ENCODE measurements around the gene MAP3K12. TPM values are rescaled to one million over a fixed set of nuclear protein-coding genes. Genes with fewer than 3 reads are reported as not detected.

Gene MAP3K12
- total RNA-seq, 1 donor from 2014 or later, result 17.2 TPM

DNA sequence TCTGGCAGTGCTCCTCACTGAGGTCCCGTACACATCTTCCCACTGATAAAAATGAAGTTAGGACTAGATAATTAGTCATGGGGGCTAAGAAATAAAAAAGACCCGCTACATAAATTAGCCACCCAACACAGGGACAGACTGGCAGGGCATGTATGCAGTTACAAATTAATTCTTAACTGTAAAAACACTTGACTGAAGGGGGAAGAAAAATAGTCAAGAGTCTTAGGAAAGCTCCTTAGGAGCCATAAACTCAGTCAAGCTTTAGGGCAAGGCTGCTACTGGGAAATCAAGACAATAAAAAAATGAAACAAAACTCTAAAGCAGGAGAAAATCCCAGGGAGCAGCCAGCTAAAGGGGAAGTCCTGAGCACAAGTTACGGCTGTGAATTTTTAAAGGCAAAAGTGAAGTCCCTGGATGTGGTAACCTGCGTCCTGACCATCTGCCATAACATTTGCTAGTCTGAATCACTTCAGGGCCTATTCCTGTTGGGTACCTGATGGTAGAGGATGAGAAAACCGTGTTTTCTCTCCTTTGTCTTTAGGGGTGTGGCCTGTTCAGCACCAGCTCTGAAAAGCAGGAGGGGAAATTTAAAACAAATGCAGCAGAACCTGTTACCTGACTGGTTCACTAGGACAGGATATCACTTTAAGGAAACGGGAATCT is 15.5 kb upstream of the MAP3K12 start:
- Histone ChIP-seq H3K4me1 (no peaks in the 10 kb centered on the region), H3K36me3 (no peaks in the 10 kb centered on the region), H4K20me1 (ENCODE audit: low read depth) (no peaks in the 10 kb centered on the region), H3K9me3 (ENCODE audit: low read depth) (no peaks in the 10 kb centered on the region), H2AFZ (replicated peaks) (no peak overlapping the region), H3K79me2 (ENCODE audit: low read depth) (no peaks in the 10 kb centered on the region), H3K4me2 (no peak overlapping the region), H3K9ac (no peak overlapping the region), H3F3A (ENCODE audit: low read depth) (no peaks in the 10 kb centered on the region), H3K4me3 (no peak overlapping the region), H3K27ac (no peak overlapping the region), H3K27me3 (no peaks in the 10 kb centered on the region)
- peaks cover 6% of the 10 kb centered on the region for H3K36me3 Mint-ChIP-seq
- TF ChIP-seq, protein P1, sequence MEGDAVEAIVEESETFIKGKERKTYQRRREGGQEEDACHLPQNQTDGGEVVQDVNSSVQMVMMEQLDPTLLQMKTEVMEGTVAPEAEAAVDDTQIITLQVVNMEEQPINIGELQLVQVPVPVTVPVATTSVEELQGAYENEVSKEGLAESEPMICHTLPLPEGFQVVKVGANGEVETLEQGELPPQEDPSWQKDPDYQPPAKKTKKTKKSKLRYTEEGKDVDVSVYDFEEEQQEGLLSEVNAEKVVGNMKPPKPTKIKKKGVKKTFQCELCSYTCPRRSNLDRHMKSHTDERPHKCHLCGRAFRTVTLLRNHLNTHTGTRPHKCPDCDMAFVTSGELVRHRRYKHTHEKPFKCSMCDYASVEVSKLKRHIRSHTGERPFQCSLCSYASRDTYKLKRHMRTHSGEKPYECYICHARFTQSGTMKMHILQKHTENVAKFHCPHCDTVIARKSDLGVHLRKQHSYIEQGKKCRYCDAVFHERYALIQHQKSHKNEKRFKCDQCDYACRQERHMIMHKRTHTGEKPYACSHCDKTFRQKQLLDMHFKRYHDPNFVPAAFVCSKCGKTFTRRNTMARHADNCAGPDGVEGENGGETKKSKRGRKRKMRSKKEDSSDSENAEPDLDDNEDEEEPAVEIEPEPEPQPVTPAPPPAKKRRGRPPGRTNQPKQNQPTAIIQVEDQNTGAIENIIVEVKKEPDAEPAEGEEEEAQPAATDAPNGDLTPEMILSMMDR (IDR thresholded peaks at IDR 0.05), result no peak
- TF ChIP-seq EZH2phosphoT487 (IDR thresholded peaks at IDR 0.05) (no peak), EZH2 (IDR thresholded peaks at IDR 0.05) (no peak)
- no peaks in the 10 kb centered on the region for H3K4me1 Mint-ChIP-seq
- no peak overlapping the region for H3K27ac Mint-ChIP-seq
- DNase-seq (ENCODE audit: low spot score), result no peak
- no peaks in the 10 kb centered on the region for H3K27me3 Mint-ChIP-seq (ENCODE audit: insufficient read depth, low read depth)
- no peak overlapping the region for H3K4me3 Mint-ChIP-seq
- H3K9me3 Mint-ChIP-seq, result no peaks in the 10 kb centered on the region

DNA sequence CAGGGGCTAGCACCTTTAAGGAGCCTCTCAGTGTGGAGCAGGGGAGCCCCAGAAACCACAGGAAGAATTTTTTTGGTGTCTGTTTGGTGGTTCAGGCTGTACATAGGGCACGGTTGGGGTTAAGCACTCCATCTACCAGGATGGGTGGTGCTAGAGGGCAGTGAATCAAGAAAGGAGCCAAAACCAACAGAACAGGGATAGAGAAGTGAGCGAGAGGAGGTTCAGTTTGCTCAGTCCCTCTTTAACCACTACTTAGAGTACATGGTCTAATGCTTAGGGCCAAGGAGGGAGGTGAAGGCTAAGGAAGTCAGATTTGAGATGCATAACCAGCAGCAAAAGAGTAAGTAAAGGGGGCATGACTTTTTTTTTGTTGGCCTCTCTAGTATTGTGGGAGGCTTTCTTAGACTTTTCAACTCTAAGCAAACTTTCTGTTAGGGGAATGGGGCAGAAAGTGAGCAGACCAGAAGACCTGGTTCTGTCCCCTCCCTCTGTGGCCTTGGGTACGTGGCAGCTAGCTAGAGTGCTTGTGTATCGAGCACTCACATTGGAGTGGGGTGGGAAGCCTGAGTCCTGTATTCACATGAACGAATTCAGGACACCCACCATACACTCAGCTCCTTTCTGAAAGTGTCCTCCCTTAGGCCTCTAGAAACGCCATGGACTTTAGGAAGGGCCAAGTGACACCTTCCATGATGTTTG is 14.6 kb upstream of the MAP3K12 start:
- no peak overlapping the region for H3K27ac Mint-ChIP-seq
- H3K9ac ChIP-seq, result no peak overlapping the region
- no peaks in the 10 kb centered on the region for H3K79me2 ChIP-seq (ENCODE audit: low read depth)
- H3K4me3 Mint-ChIP-seq, result no peak overlapping the region
- DNase-seq (ENCODE audit: low spot score), result no peak
- H3K4me1 Mint-ChIP-seq, result no peaks in the 10 kb centered on the region
- H3K27me3 Mint-ChIP-seq (ENCODE audit: insufficient read depth, low read depth), result no peaks in the 10 kb centered on the region
- peaks cover 6% of the 10 kb centered on the region for H3K36me3 Mint-ChIP-seq
- H3K4me2 ChIP-seq, result no peak overlapping the region
- no peaks in the 10 kb centered on the region for H3K9me3 ChIP-seq (ENCODE audit: low read depth)
- H3K27ac ChIP-seq, result no peak overlapping the region
- H3K4me1 ChIP-seq, result no peaks in the 10 kb centered on the region
- no peaks in the 10 kb centered on the region for H4K20me1 ChIP-seq (ENCODE audit: low read depth)
- no peaks in the 10 kb centered on the region for H3K36me3 ChIP-seq
- H3F3A ChIP-seq (ENCODE audit: low read depth), result peaks cover 3% of the 10 kb centered on the region
- no peak overlapping the region for H2AFZ ChIP-seq (replicated peaks)
- TF ChIP-seq, protein P1 (IDR thresholded peaks at IDR 0.05), result no peak
- TF ChIP-seq EZH2 (IDR thresholded peaks at IDR 0.05) (no peak), EZH2phosphoT487 (IDR thresholded peaks at IDR 0.05) (no peak)
- no peak overlapping the region for H3K4me3 ChIP-seq
- no peaks in the 10 kb centered on the region for H3K27me3 ChIP-seq
- no peaks in the 10 kb centered on the region for H3K9me3 Mint-ChIP-seq

DNA sequence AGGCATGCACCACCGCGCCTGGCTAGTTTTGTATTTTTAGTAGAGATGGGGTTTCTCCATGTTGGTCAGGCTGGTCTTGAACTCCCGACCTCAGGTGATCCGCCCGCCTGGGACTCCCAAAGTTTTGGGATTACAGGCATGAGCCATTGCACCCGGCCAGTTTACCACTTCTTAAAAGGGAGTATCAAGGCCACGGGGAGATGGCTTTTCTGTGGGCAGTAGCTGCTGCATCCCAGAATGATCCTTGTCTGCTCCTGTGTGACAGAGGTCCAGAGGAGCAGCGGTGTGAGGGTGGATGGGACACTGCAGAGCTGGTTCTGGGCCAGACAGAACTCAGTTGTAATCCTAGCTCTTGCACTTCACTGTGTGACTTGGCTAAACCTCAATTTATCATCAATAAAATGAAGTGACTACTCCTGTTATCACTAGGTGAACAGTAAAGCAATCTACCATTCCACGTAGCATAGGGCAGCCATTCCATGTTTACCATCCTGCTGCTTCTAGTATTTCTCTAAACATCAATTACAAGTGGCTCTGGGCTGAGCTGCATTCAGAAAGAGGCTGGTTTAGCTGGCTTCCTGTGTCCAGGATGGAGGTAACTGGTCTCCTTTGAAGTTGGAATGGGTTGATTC is 11.0 kb upstream of the MAP3K12 start:
- no peaks in the 10 kb centered on the region for H3K36me3 ChIP-seq
- H4K20me1 ChIP-seq (ENCODE audit: low read depth), result no peaks in the 10 kb centered on the region
- H3K27me3 ChIP-seq, result no peaks in the 10 kb centered on the region
- H3K4me3 Mint-ChIP-seq, result no peak overlapping the region
- H2AFZ ChIP-seq (replicated peaks), result no peak overlapping the region
- no peaks in the 10 kb centered on the region for H3K9me3 ChIP-seq (ENCODE audit: low read depth)
- peaks cover 11% of the 10 kb centered on the region for H3F3A ChIP-seq (ENCODE audit: low read depth)
- TF ChIP-seq EZH2phosphoT487 (IDR thresholded peaks at IDR 0.05) (no peak), EZH2 (IDR thresholded peaks at IDR 0.05) (no peak)
- TF ChIP-seq, protein P1 (IDR thresholded peaks at IDR 0.05), result no peak
- no peak overlapping the region for H3K4me2 ChIP-seq
- H3K79me2 ChIP-seq (ENCODE audit: low read depth), result no peaks in the 10 kb centered on the region
- H3K4me1 Mint-ChIP-seq, result peaks cover 6% of the 10 kb centered on the region
- no peak overlapping the region for H3K27ac ChIP-seq
- peaks cover 5% of the 10 kb centered on the region for H3K36me3 Mint-ChIP-seq
- no peaks in the 10 kb centered on the region for H3K9me3 Mint-ChIP-seq
- no peaks in the 10 kb centered on the region for H3K4me1 ChIP-seq
- H3K4me3 ChIP-seq, result no peak overlapping the region
- DNase-seq (ENCODE audit: low spot score), result no peak
- peaks cover under 1% of the 10 kb centered on the region for H3K27me3 Mint-ChIP-seq (ENCODE audit: insufficient read depth, low read depth)
- no peak overlapping the region for H3K27ac Mint-ChIP-seq
- H3K9ac ChIP-seq, result no peak overlapping the region

All from neural progenitor cell (in vitro differentiated cells).